GM20431 (cell line): ENCODE data around the gene PLS1.
"Not testable (repeated sequence)": the region's sequence is repeated elsewhere in the genome, so short reads cannot be mapped to it uniquely, and the experiment has no call there.

Source experiments
- in situ Hi-C: fragments of 300-500 bp; cut with MseI, MboI; formaldehyde crosslinking; loops from one replicate; pipeline ENCODE4 v1.15.0; 2020; ENCODE audit warnings: low sequenced_read_pairs; ENCODE audit not compliant: unreplicated experiment

The PLS1 gene

DNA sequence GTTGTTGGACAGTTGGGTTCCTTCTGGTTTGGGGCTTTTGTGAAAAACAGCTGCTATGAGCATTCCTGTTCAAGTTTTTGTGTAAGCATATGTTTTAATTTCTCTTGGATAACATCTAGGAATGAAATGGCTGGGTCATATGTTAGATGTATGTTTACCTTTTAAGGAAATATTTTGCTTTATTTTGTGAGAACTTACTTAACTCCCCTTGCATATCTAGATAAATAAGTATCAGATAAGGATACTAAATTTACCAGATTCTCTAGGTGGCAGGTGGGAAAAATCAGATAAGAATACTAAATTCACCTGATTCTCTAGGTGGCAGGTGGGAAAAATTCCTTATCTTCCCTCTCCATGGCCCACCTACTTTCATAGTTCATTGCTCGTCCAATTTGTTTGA is 1.1 kb upstream of the PLS1 start:
- in situ Hi-C loops, result loop anchor here (25.0 kb wide), 1 partner anchor 392 kb away; no protein-coding TSS in a partner anchor

DNA sequence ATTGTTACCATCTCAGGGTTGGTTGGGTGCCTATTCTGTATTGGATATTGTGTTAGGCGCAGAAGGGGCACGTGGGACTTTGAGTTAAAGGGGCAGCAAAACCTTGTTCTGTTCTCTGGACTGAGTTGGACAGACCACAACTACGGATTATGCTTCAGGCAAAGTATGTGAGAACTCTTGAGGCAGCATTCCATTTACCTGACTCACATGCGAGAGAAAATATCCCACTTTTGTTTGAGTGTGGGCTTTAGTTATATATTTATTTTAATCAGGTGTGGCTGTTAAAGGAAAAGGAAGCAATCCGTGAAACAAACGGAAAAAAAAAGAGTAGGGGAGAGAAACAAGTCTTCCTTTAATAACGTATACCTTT is 627 bp upstream of the PLS1 start:
- in situ Hi-C loops, result loop anchor here (25.0 kb wide), 1 partner anchor 392 kb away; no protein-coding TSS in a partner anchor

DNA sequence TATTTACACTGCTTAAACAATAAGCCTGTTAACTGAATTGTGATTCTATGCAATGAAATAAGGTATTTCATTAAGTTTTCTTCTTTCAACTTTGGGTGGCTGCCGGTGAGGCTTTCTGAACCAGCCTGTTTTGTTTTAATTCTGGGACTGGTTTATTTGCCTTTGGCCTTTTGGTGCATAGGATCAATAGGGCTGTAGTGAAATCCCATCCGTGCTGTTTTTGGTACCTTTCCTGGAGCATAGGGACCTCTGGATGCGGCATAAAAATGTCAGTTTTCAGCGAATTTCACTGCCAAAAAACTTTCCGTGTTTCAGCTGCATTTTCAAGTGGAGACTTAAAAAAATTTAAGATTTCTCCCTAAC is 514 bp downstream of the PLS1 start:
- in situ Hi-C loops, result loop anchor here (25.0 kb wide), 1 partner anchor 391 kb away; no protein-coding TSS in a partner anchor

DNA sequence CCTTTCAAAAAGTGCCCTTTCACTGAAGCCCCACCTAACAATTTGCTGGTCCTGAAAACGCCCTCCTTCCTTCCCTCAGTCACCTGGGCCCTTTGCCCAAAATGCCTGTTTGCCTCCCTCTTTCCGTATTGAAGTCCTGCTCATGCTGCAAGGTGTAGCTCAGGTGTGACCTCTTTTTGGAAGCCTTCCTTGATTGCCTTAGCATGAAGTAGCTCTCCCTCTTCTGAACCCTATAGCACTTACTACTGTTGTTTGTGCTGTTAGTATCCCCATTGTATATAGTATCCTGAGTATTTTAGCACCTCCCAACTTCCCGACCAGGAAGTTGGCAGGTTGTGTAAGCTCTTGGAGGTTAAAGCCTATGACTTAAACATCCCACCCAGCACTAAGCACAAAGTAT is 1.7 kb downstream of the PLS1 start:
- in situ Hi-C loops, result loop anchor here (25.0 kb wide), 1 partner anchor 389 kb away; no protein-coding TSS in a partner anchor

DNA sequence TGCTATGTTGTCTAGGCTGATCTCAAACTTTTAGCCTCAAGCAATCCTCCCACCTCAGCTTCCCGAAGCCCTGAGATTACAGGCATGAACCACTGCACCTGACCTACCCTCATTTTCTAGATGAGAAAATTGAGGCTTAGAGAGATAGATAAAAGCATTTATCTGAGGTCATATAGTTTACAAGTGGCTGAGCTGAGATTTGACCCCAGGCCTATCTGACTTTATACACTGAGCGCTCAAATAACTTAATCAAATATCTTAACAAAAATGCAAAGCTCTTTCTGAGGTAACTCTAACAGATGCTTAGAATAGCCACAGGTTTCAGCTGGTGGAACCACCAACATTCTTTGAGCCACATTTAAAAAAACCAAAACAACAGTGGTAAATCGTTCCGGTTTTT is 5.5 kb downstream of the PLS1 start:
- in situ Hi-C loops, result no loop called here

DNA sequence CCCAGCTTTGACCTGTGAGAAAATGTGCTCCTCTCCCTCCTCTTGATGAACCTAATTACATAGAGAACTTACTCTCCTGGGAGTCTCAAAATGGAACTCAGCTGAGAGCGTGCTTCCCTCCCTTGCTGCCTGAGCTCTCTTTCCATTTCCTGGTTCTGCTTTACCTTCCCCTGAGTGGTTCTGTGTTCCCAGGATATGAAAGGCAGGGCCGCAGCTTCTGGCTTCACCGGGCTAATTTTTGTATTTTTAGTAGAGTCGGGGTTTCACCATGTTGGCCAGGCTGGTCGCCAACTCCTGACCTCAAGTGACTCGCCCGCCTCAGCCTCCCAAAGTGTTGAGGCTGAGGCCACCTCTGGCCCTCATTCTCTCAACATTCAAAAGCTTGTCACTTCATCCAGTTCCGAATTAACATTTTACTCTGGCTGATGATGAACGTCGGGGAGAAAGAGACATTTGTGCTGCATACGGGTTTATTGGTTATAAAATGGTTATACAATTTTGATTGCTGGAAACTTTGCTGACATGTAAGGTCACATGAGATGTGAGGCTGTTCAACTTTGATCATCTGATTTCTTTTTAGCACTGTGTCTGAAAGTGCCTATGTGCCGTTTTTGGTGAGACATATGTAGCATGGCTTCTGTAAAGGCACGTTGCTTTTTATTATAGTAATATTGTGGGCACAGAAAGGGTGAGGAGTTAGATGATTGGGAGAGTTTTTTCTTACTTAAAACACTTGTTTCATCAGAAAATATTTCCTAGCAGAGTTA is 6.6 kb downstream of the PLS1 start:
- in situ Hi-C loops, result no loop called here

DNA sequence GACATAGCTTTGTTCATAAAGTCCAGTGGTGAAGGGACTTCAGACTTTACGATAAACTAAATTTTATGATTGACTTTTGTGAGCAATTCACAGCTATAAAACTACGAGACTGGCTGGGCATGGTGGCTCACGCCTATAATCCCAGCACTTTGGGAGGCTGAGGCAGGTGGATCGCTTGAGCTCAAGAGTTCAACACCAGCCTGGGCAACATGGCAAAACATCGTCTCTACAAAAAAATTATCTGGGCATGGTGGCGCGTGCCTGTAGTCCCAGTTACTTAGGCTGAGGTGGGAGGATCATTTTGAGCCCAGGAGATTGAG is 7.2 kb downstream of the PLS1 start:
- in situ Hi-C loops, result not testable (repeated sequence)

DNA sequence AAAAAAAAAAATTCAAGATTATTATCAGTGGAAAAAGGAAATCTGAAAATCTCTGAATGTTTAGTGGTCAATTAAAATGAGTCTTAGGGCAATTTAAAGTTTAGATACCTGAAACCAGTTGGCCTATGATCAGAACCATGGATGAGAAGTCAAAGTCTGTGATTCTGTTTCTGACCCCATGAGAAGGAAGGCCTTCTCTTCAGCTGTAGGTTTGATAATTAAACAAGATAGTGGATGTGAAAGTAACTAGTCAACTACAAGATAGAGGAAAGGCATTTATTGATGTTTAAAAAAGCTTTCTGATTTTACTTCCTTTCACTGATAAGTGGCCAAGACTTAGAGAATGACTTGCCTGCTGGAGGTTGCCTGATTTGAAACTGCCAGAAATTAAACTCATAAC is 8.7 kb downstream of the PLS1 start:
- in situ Hi-C loops, result no loop called here

DNA sequence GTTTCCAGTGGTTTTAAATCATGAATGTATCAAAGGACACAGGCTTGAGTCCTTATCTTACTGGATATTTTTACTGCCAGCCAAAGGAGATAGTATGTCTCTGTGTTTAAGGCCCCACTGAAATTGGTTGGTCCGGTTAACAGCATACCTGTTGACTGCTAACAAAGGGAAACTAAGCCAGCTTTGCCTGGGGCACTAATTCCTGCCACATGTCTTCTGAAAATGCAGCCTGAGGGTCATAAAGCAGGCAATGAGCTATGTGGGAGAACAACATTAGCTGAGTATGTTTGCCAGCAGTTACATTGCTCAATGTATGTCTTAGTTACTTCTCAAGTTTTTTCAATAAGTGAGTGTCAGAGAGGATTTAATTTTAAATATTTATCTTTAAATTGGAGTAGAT is 12.4 kb downstream of the PLS1 start:
- in situ Hi-C loops, result no loop called here

DNA sequence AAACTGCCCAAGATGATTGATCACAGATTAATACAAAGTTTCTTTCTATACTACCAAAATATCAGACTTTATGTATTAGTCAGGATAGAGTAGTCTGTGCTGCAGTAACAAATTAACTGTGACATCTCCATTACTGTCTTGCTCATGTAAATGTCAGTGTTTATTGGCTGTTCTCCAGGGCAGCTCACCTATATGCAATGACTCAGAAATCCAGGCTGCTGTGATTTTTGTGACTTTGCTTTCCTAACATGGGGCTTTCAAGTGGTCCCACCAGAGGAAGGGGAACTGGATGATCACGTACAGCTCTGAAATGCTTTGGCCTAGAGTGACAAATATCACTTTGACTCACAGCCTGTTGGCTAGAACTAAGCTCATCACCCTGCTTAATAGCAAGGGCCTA is 12.9 kb downstream of the PLS1 start:
- in situ Hi-C loops, result no loop called here

DNA sequence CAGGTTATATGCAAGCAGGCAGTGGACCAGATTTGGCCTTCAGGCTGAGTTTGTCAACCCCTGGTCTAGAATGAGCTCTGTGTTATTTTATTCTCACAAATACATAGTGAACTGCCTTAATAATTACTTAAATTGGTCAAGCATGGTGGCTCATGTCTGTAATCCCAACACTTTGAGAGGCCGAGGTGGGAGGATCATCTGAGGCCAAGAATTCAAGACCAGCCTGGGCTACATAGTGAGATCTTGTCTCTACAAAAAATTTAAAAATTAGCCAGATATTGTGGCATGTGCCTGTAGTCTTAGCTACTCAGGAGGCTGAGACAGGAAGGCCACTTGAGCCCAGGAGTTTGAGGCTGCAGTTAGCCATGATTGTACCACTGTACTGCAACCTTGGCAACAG is 15.0 kb downstream of the PLS1 start:
- in situ Hi-C loops, result no loop called here

DNA sequence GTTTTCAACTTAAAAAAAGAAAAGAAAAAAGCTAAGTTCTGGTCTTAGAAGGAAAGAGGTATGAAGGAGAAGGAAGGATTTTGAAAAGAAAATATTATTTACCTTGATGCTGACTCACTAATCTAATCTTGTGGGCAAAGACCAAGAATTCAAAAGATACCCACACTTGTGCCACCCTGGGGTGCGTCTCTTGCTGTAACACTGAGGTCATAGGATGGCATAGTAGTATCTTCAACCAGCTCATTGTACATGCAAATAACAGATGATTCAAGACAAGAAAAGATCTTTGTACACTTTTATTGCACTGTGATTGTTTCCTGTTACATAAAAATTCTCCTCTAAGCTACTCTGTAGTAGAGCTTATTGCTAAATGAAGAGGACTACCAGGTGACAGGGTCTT is 17.3 kb downstream of the PLS1 start:
- in situ Hi-C loops, result no loop called here

DNA sequence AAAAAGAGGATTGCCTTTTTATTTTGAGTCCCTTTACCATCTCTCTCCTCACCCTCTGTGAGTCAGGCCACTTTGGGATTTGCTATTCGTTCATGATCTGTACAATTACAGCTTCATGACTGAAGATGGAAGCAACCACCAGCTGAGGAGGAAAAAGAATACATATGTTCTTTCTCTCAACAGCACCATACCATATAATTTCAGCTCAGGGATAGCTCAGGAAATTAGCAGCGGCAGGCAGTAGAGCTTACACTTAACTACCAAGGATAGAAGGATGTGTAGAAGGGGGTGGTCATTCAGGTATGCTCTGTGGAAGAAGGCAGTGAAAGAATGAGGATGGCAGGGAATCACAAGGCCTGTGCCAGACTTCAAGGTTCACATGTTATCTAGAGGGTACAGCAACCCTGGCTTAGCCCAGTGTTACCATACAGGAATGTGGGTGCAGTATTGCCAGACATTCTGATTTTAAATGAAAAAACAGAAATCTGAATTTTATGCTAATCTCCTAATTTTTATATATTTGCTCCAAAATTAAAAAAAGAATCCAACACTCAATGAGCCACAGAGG is 17.9 kb downstream of the PLS1 start:
- in situ Hi-C loops, result no loop called here

DNA sequence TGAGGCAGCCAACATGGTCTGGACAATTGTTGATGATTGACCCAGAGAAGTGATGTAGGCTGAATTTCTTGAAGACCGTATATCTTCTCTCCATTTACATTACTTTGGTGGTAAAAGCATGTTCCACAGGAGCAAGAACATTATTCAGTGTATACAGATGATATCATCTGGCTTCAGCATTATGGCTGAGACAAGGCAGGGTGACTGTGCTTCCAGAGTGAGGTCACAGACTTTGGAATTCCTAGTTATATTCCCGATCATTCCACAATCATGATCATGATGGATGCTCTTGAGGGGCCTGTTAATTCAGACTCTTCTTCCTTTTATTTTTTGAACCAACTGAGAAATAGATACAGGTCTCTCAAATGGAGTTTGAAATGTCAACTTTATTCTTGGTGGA is 19.0 kb downstream of the PLS1 start:
- in situ Hi-C loops, result no loop called here

DNA sequence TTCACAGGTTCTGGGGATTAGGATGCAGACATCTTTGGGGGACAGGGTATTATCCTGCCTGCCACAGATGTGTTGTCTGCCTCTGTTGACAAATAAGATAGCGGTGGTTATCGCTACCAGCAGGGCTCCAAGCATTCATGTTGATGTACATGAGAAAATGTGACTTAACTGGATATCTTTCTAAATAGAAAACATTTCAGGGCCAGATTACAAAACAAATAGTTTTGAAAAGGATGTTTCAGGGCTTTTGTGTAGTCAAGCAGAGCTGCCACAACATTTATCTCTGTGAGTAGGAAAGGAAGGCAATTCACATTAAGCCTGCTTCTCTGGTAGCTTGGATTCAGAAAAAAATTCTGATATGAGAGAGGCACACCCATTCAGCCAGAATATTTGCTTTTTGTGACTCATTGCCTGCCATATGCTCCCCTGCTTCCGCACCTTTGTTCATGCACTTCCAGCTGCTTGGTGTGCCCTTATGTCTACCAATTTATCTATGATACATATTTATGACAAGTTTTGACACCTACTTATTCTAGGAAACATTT is 22.8 kb downstream of the PLS1 start:
- in situ Hi-C loops, result no loop called here

DNA sequence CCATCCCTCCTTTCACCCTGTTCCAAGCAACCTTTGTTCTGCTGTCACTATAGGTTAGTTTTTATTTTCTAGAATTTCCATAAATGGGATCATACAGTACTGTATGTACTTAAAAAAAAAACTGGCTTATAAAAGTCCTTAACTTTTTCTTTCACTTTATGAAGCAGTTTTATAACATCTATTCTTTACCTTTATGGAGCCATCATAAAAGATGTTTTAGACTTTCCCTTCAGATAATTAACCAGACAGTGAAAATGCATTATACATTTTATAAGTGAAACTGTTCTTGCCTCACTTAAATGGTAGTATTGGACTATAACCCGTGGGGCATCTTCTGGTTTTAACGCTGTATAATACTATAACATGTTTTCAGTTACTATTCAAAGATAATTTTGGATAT is 26.2 kb downstream of the PLS1 start:
- in situ Hi-C loops, result no loop called here

DNA sequence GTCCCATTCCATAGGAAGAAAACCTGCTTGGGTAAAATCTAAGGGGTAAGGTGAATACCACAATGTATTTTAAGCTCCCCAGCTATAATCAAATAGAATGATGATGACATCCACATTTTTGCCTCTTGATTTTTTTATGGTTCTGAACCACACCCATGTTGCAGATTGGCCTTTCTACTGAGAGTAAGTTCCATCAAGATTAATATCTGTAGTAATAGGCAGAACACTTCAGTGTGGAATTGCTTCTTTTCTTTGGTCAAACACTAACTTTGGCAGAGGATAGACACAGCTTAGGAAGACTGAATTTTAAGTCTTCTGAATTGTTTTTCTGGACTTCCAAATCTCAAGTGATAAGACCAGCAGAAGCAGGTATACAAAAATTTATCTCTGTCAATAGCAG is 27.0 kb downstream of the PLS1 start:
- in situ Hi-C loops, result no loop called here

DNA sequence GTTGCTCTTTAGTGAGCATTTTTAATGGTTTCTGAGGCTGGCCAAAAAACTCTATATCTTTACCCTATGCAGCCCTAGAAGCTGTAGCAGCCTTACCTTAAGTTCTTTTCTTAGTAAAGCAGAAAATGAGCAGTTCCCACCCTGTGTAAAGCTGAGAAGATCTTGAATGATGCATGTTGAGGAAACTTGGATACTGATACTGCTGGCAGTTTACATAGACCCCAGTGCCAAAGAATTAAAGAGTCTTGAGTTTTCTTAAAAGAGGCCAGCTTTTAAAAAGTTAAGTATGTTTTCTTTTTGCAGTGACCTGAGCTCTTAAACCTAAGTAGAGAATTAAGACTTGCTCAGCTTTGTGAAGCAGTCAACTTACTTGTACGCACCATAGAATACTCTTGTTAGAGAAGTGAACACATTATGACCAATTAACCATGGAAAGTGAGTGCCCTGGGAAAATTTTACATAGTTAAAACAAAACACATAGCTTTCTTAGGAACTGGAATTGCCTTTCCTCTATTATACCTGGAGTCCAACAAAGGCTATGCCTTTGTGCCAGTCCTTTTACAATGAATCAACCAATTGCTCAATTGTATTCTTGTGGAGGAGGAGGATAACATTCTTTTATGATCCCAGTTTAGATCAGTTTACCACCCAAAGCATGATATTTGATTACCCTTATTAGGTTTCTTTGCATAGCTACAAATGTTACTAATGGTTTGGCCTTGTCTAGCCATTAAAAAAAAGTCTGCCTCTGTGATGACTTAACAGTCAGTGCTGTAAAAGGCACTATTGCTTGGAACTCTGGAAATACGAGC is 28.4 kb downstream of the PLS1 start:
- in situ Hi-C loops, result no loop called here

DNA sequence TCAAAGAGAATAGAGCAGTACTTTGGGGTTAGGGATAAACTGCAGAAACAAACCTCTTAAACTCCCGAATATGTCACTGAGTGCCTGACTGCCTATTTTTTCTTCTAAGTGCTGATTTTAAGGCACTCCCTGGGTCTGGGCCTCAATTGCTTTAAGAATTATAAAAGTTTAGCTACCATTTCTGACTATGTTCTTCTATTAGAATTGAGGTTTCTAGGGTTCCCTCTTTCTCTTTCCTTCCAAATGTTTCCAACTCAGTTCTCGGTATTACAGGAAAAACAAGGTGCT is 28.9 kb downstream of the PLS1 start:
- in situ Hi-C loops, result no loop called here

DNA sequence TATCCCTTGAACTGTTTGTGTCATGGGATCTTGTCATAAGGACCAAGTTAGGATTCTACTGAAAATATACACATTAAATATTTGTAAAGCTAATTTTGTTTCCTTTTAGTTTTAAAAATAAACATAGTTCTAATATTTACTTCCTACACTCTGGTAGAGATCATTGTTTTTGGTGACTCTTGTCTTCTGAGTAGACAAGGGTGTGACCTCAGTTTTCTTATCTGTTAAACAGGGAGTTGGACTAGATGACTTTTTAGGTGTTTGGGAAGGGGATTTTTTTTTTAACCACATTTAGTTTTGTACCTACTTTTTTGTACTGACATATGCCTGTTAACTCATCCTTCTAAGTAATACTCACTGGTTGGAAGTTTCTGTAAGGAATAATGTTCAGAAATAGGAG is 30.8 kb downstream of the PLS1 start:
- in situ Hi-C loops, result no loop called here

DNA sequence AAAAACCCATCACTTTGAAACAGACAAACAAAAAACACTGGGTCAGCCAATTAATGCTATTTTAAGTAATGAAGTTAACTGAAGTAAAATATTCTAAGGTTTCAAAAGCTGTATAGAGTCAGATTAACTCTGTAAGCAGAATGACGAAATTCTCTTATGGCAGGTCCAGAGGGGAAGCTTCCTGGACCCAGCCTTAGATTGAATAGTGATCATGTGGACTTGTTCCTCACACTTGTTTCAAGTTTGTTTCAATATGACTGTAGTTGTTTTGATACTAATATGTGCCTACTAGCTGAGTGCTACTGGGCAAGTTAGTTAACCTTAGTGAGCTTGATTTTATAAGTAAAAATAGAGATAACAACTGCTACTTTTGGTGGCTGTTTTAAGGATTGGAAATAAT is 32.6 kb downstream of the PLS1 start:
- in situ Hi-C loops, result no loop called here
